ENCODE measurements around the gene QKI.

QKI gene

DNA sequence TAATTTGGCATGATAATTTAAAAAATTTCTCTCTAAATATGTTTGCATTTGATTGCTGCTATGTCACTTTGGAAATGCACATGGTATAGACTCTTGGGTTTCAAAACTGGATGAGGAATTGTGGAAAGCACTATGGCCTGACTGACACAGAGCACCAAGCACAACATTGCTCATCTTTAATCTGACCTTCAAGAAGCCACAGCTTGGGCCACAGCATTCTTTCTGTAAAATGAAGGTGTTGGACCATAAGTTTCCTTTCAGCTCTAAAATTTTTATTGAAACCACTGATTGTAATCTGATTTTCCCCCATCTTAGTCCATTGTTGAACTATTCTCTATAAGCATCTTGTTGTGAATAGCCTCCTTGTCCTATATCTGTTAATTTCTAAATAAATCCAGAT, 41.0 kb downstream of the QKI start:
- H3K4me3 ChIP-seq (ENCODE audit: low read depth, low read length) = no peak overlapping the region
- TF ChIP-seq, protein P1, sequence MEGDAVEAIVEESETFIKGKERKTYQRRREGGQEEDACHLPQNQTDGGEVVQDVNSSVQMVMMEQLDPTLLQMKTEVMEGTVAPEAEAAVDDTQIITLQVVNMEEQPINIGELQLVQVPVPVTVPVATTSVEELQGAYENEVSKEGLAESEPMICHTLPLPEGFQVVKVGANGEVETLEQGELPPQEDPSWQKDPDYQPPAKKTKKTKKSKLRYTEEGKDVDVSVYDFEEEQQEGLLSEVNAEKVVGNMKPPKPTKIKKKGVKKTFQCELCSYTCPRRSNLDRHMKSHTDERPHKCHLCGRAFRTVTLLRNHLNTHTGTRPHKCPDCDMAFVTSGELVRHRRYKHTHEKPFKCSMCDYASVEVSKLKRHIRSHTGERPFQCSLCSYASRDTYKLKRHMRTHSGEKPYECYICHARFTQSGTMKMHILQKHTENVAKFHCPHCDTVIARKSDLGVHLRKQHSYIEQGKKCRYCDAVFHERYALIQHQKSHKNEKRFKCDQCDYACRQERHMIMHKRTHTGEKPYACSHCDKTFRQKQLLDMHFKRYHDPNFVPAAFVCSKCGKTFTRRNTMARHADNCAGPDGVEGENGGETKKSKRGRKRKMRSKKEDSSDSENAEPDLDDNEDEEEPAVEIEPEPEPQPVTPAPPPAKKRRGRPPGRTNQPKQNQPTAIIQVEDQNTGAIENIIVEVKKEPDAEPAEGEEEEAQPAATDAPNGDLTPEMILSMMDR (IDR thresholded peaks at IDR 0.05; ENCODE audit: borderline replicate concordance, insufficient read depth, low read depth, low read length) = no peak

DNA sequence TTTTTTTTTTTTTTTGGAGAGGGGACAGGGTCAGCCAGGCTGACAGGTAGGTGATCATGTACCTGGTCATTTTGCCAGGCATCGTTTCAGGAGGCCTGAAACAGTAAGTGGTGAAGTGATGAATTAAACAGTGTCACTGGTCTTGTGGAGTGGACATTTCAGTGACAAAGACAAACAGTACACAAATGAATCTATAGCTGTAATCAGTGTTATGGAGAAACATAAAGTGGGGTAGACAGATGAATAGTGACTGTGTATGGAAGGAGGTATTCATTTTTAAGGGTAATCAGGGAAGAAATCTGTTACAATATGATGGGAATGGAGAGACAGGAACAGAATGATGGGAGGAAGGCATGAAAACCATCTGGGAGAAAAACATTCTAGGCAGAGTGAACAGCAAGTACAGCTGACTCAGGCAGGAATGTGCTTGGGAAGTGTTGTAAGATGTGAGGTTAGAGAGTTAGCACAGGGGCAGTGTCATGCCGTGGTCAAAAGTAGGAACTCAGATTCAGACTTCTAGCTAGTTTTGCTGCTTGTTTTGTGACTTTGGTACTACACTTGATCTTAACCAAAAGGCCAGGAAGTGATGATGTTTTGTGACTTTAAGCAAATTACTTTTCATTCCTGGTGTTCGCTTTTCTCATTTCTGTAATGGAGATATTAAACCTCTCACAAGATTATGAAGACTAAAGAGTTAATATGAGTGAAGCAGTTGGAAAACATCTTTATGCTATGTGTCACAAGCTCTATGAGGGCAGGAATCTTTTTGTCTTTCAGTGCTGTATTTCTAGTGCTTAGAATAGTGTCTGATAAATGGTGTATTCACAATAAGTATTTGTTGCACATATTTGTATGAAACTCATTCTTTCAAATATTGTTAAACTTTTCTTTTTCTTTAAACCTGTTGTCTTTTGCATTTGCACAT, 43.4 kb downstream of the QKI start:
- no peak overlapping the region for H3K4me3 ChIP-seq (ENCODE audit: low read depth, low read length)
- TF ChIP-seq, protein P1 (IDR thresholded peaks at IDR 0.05; ENCODE audit: borderline replicate concordance, insufficient read depth, low read depth, low read length) = no peak

DNA sequence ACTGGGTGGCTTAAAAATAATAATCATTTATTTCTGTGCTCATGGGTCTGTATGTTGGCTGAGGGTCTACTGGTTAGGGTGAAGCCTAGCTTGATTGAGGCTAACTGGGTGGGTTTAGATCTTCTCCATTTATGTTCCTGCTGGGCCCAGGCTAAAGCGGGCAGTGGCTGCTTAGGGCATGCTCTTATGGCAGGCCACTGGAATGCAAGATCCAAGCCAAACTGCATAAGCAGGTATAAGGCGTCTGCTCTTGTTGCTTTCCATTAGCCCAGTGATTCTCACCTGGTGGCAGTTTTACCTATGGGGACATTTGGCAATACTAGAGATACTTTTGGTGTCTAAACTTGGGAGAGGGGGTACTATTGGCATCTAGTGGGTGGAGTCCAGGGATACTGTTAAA, 44.5 kb downstream of the QKI start:
- TF ChIP-seq, protein P1 (IDR thresholded peaks at IDR 0.05; ENCODE audit: borderline replicate concordance, insufficient read depth, low read depth, low read length) = no peak
- H3K4me3 ChIP-seq (ENCODE audit: low read depth, low read length) = no peak overlapping the region

DNA sequence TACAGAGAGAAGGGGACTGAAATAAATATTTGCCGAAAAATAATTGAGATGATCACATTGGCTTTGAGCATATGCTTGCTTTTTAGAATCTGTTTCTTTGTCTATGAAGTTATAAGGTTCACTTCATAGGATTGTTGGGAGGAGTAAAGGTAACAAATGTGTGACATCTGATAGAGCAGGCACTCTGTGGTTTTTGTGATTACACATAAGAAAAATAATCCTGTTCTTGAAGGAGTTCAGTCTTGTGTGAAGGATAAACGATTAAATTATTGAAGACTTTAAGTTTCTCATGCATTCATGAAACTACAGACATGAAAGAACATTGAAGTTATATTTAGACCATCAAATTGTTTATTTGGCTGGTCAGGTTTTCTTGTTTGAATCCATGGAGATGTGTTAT, 45.0 kb downstream of the QKI start:
- no peak overlapping the region for H3K4me3 ChIP-seq (ENCODE audit: low read depth, low read length)
- TF ChIP-seq, protein P1 (IDR thresholded peaks at IDR 0.05; ENCODE audit: borderline replicate concordance, insufficient read depth, low read depth, low read length) = no peak

DNA sequence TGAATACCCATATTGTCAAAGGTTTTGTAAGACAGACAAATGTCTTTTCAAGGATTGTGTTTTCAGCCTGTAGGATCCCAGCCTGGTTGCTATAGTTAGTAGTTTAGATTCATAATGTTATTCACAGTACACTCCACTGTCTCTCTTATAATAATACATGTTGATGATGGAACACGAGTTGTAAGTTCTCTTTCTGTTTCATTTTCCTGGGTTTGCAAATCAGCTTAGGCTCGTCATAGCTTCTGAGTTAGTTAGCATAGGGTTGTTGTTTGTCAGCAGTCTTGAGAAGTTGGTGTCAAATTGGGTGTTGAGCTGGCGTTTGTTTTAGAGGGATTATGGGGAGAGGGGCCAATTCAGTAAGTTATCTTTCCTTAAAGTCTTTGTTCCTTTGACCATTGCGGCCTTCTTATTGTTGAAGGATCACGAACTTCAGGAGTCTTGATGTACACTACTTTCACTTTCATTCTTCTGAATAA, 45.8 kb downstream of the QKI start:
- no peak overlapping the region for H3K4me3 ChIP-seq (ENCODE audit: low read depth, low read length)
- TF ChIP-seq, protein P1 (IDR thresholded peaks at IDR 0.05; ENCODE audit: borderline replicate concordance, insufficient read depth, low read depth, low read length) = no peak

DNA sequence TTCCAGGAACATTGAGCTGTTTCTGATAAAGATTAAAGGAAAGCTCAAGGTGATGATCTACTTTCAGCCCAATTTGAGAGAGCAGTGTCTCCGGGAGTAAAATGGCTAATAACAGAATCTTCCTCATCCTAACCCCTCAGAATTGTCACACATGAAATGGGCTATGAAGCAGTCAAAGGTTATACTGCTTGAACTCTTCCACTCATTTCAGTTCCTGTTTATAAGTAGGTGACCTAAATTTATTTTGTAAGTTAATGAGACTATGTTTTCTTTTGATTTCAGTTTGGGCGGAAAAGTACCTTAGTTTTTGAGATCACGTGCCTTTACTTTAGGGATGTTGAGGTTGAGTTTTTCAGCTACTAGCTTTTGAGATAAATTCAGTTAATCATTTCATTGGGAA, 47.2 kb downstream of the QKI start:
- H3K4me3 ChIP-seq (ENCODE audit: low read depth, low read length) = no peak overlapping the region
- TF ChIP-seq, protein P1 (IDR thresholded peaks at IDR 0.05; ENCODE audit: borderline replicate concordance, insufficient read depth, low read depth, low read length) = no peak

DNA sequence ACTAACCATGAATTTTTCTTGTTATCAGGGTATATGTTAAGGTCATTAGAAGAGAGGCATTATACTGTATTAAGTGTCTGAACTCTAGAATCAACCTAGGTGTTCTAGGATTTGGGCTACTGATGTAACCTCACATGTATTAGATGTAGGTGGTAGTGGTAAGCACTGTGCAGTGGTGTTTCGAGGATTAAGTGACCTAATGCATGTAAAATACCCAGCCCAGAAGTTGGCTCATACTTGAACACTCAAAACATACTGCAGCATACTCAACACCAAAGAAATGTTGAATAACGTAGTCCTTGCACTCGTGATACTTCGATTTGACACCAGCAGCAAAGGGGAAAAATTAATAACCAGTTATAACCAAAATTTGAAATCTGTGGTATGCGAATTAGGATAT, 48.7 kb downstream of the QKI start:
- no peak overlapping the region for H3K4me3 ChIP-seq (ENCODE audit: low read depth, low read length)
- TF ChIP-seq, protein P1 (IDR thresholded peaks at IDR 0.05; ENCODE audit: borderline replicate concordance, insufficient read depth, low read depth, low read length) = no peak
